K562 (cell line): Measurements from ENCODE around the gene LLCFC1. TPM values are rescaled to one million over a fixed set of nuclear protein-coding genes. Genes with fewer than 3 reads are reported as not detected.
A peak's percentile ranks its signal among the peaks of the same experiment; 100 is the strongest.

Source experiments
- BRCA1 ChIP-seq, 2 experiments: fragments of 450-650 bp in 1 of 2; sonication (generic) in 1 of 2; formaldehyde crosslinking in 1 of 2; IDR thresholded peaks; 2 replicates each; pipeline versions ENCODE4 v1.5.0 to v1.6.1; 2017 to 2020; ENCODE audit warnings: mild to moderate bottlenecking in 1 of 2, missing genetic modification reagents in 1 of 2
- C11orf30 ChIP-seq: fragments of 450-650 bp; IDR thresholded peaks from 2 replicates; pipeline ENCODE4 v1.6.1; 2016; ENCODE audit warnings: low read depth, mild to moderate bottlenecking
- CBFA2T2 ChIP-seq: fragments of 450-650 bp; conservative IDR thresholded peaks from 2 replicates; pipeline ENCODE4 v1.6.1; 2017; ENCODE audit warnings: mild to moderate bottlenecking
- CSDE1 ChIP-seq, 2 experiments: fragments of 450-650 bp; IDR thresholded peaks; 2 replicates each; pipeline ENCODE4 v1.6.1; 2016; ENCODE audit warnings: mild to moderate bottlenecking in 1 of 2
- DIDO1 ChIP-seq: fragments of 450-650 bp; IDR thresholded peaks from 2 replicates; pipeline ENCODE4 v1.6.1; 2016; ENCODE audit warnings: low read depth, missing biosample characterization, missing genetic modification characterization
- DNMT1 ChIP-seq: fragments of 450-650 bp; IDR thresholded peaks from 2 replicates; pipeline ENCODE4 v1.6.1; 2016; ENCODE audit warnings: antibody characterized with exemption, mild to moderate bottlenecking
- ELF1 ChIP-seq: fragments of 200-800 bp; sonication (Bioruptor generic); IDR thresholded peaks from 2 replicates; pipeline ENCODE4 v1.6.1; 2016; ENCODE audit warnings: missing genetic modification characterization, missing compliant biosample characterization
- FOXP1 ChIP-seq: sonication (generic); formaldehyde crosslinking; IDR thresholded peaks from 2 replicates; pipeline ENCODE4 v1.8.0; 2022; ENCODE audit warnings: mild to moderate bottlenecking, missing genetic modification reagents
- HDAC8 ChIP-seq: fragments of 450-650 bp; IDR thresholded peaks from 2 replicates; pipeline ENCODE4 v1.6.1; 2016; ENCODE audit warnings: mild to moderate bottlenecking, missing genetic modification characterization, moderate library complexity, missing compliant biosample characterization
- HMBOX1 ChIP-seq: sonication (generic); IDR thresholded peaks from 2 replicates; pipeline ENCODE4 v1.6.1; 2016
- IRF9 ChIP-seq: fragments of 450-650 bp; IDR thresholded peaks from 2 replicates; pipeline ENCODE4 v1.6.1; 2016; ENCODE audit warnings: missing biosample characterization, missing genetic modification characterization
- MCM7 ChIP-seq, 2 experiments: fragments of 450-650 bp; IDR thresholded peaks; 2 replicates each; pipeline ENCODE4 v1.6.1; 2016 to 2018
- NFIX ChIP-seq: fragments of 250-450 bp; sonication (Bioruptor Pico); IDR thresholded peaks from 2 replicates; pipeline ENCODE4 v1.4.0; 2020; ENCODE audit warnings: low read depth, mild to moderate bottlenecking, moderate library complexity
- NFRKB ChIP-seq: fragments of 450-650 bp; IDR thresholded peaks from 2 replicates; pipeline ENCODE4 v1.6.1; 2016; ENCODE audit warnings: low read depth
- PHB2 ChIP-seq: fragments of 450-650 bp; IDR thresholded peaks from 2 replicates; pipeline ENCODE4 v1.6.1; 2017; ENCODE audit warnings: low read depth
- POLR2B ChIP-seq: fragments of 450-650 bp; IDR thresholded peaks from 2 replicates; pipeline ENCODE4 v1.6.1; 2018; ENCODE audit warnings: low read depth; ENCODE audit not compliant: partially characterized antibody
- SMARCE1 ChIP-seq: fragments of 450-650 bp; IDR thresholded peaks from 2 replicates; pipeline ENCODE4 v1.7.1; 2016; ENCODE audit warnings: mild to moderate bottlenecking
- SMC3 ChIP-seq: conservative IDR thresholded peaks from 2 replicates; pipeline ENCODE4 v1.6.1; 2011; ENCODE audit warnings: low read depth, low read length, improper control_type of control experiment; ENCODE audit not compliant: insufficient read depth
- STAT5B ChIP-seq: fragments of 250-450 bp; sonication (Bioruptor Pico); IDR thresholded peaks from 2 replicates; pipeline ENCODE4 v1.8.0; 2021; ENCODE audit warnings: mild to moderate bottlenecking, inconsistent platforms
- USF1 ChIP-seq: sonication (generic); formaldehyde crosslinking; IDR thresholded peaks from 2 replicates; pipeline ENCODE4 v1.9.0; 2022; ENCODE audit warnings: mild to moderate bottlenecking, missing genetic modification reagents
- ZBTB11 ChIP-seq, 3 experiments: fragments of 200-800 bp in 1 of 3; fragments of 250-450 bp in 1 of 3; fragments of 450-650 bp in 1 of 3; sonication (Bioruptor Pico) in 1 of 3; sonication (Bioruptor generic) in 1 of 3; formaldehyde crosslinking in 1 of 3; IDR thresholded peaks; 2 replicates each; pipeline versions ENCODE4 v1.6.1 to v1.8.0; 2016 to 2022; ENCODE audit warnings: mild to moderate bottlenecking in 2 of 3, missing genetic modification characterization in 2 of 3, missing compliant biosample characterization in 1 of 3, moderate library complexity in 1 of 3
- ZNF76 ChIP-seq: fragments of 250-450 bp; sonication (Bioruptor Pico); IDR thresholded peaks from 2 replicates; pipeline ENCODE4 v1.4.0; 2020; ENCODE audit warnings: mild to moderate bottlenecking, moderate library complexity, borderline replicate concordance
- polyA plus RNA-seq, 8 experiments: library from polyadenylated mRNA; depleted of rRNA in 4 of 8; stranded (reverse) in 5 of 8; unstranded in 3 of 8; fragments of >200 nt; fragmentation: Nextera tagmentation in 2 of 8; fragmentation: Illumina TruSeq in 1 of 8; extraction: Ambion mirVana in 2 of 8; extraction: Trizol in 1 of 8; gene quantifications; 2 replicates each; pipeline versions ENCODE4 v1.2.1 to v1.2.3, GENCODE V29; 2011 to 2014; ENCODE audit warnings: inconsistent platforms in 1 of 8, missing spikeins in 1 of 8
- total RNA-seq, 7 experiments: library from RNA; depleted of rRNA in 6 of 7; stranded (reverse); fragments of >200 nt in 6 of 7; fragmentation: Illumina TruSeq in 2 of 7; extraction: Trizol in 2 of 7; gene quantifications; 2 replicates each; pipeline versions ENCODE4 v1.2.1 to v1.2.3, GENCODE V29; 2011 to 2021; ENCODE audit warnings: low replicate concordance in 1 of 7

The LLCFC1 gene
- total and polyA plus RNA-seq, 9 of the 15 experiments (the other 6 are each of a cell fraction or from before 2014, with no cell fraction given): not detected

GRCh38 chr7:142961973-142962926 lies 23.0 kb downstream of the LLCFC1 start, which contains the start of gene KEL (continued):
- peak in 1 of 3 experiments; percentile 57; a peak in 1 of 6 replicates for TF ChIP-seq ZBTB11 (CRISPR knock-in tag; IDR thresholded peaks at IDR 0.05)
- peak; percentile 59 for TF ChIP-seq POLR2B
- no peak for TF ChIP-seq ZNF76
- no peak for TF ChIP-seq USF1 (CRISPR knock-in tag)
- TF ChIP-seq ELF1 (tag): no peak
- TF ChIP-seq DNMT1: no peak
- no peak for TF ChIP-seq BRCA1 (IDR thresholded peaks at IDR 0.05)
- no peak for TF ChIP-seq BRCA1 (CRISPR knock-in tag; IDR thresholded peaks at IDR 0.05)
- peak; percentile 20; the same call in 1 of the 2 replicates for TF ChIP-seq FOXP1 (CRISPR knock-in tag)
- TF ChIP-seq C11orf30: peak; percentile 85
- TF ChIP-seq PHB2: peak; percentile 70; the same call in 1 of the 2 replicates
- 0 out of 2 replicates have a peak, but pooled peaks have one; percentile 64 for TF ChIP-seq NFRKB
- TF ChIP-seq CSDE1 (IDR thresholded peaks at IDR 0.05): no peak
- TF ChIP-seq SMC3: peak; percentile 11; the same call in 1 of the 2 replicates
- no peak for TF ChIP-seq IRF9 (tag)
- TF ChIP-seq HDAC8: no peak
- no peak for TF ChIP-seq MCM7 (IDR thresholded peaks at IDR 0.05)
- peak; percentile 93 for TF ChIP-seq CBFA2T2
- 0 out of 2 replicates have a peak, but pooled peaks have one; percentile 17 for TF ChIP-seq DIDO1 (tag)
- 0 out of 2 replicates have a peak, but pooled peaks have one; percentile 12 for TF ChIP-seq HMBOX1
- peak; percentile 91 for TF ChIP-seq SMARCE1
- TF ChIP-seq NFIX (CRISPR knock-in tag): no peak
- TF ChIP-seq STAT5B (CRISPR knock-in tag): no peak
